GM04504 (cell line): ENCODE measurements around the gene CLDN20.
"Not testable (repeated sequence)": the region's sequence is repeated elsewhere in the genome, so short reads cannot be mapped to it uniquely, and the experiment has no call there.

Source experiments
- DNase-seq: peaks from one replicate; pipeline ENCODE4 v3.0.0-alpha.2; 2012; ENCODE audit warnings: low read depth

CLDN20 gene

DNA sequence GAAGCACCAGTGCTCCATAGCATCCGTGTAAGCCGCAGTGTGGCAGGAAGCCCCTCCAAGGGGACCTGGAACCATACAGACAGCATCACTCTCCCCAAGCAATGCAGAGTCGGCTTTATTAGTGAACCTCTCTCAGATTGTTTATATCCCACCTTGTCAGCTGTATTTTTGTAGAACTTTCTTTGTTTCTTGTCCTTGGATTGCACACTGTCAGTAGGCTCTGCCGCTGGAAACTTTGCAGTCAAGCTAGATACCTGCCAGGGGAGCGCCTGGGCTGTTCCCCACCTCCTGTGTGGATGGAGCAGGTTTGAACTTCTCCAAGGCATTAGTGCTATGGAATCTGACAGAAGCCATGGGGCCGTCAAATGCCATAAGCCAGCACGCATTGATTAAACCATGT, 18.6 kb upstream of the CLDN20 start:
- no peak for DNase-seq

DNA sequence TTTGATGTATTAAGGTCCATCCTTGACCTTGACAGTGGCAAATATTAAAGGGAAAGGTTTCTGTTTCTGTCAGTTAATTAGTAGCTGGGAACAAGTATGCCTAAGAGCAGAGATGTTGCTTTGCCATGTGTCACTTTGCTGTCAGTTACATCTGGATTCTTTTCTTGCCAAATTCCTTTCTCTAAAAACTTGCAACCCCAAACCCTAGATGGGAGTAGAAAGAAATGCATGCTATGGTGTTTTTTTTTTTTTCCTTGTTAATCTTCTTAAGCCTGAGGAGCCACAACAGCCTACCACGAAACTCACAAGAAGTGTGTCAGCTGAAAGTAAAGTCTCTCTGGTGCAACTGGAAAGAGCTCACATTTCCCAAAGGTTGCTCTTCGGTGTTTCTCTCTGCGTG, 18.0 kb upstream of the CLDN20 start:
- DNase-seq = no peak

DNA sequence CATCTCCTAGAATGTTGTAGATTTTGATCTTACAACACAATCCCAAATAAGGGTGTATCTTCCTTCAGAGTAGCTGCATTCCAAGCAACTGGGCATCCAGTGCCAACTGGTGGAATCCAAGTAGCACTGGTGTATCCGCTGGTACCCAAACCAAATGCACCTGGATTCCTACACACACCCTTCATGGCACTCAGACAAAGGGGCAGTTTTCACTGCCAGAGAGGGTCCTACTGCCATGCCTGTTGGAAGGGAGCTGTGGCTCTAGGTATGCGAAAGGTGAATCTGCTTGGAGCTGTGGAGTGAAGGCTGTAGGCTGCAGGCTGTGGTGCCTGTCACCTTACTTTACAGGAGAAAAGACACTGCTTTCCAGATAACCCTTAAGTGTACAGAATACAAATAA, 17.0 kb upstream of the CLDN20 start:
- no peak for DNase-seq

DNA sequence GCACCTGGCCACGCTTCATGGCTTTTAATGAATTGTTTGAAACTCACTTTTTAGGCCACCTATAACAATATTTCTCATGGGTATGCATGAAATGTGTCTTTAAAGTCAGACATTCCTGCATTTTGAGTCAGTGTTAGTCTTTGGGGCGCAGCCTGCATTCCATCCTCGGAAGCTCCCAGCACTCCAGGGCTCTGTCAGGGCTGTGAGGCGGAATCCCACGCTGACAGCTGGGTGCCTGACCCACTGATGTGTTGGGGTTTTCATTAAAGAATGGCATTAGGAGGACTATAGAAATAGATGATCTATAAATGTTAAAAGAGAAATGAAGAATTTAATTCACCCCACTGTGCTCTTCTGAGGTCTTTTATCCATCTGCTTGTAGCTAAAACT, 16.2 kb upstream of the CLDN20 start:
- no peak for DNase-seq

DNA sequence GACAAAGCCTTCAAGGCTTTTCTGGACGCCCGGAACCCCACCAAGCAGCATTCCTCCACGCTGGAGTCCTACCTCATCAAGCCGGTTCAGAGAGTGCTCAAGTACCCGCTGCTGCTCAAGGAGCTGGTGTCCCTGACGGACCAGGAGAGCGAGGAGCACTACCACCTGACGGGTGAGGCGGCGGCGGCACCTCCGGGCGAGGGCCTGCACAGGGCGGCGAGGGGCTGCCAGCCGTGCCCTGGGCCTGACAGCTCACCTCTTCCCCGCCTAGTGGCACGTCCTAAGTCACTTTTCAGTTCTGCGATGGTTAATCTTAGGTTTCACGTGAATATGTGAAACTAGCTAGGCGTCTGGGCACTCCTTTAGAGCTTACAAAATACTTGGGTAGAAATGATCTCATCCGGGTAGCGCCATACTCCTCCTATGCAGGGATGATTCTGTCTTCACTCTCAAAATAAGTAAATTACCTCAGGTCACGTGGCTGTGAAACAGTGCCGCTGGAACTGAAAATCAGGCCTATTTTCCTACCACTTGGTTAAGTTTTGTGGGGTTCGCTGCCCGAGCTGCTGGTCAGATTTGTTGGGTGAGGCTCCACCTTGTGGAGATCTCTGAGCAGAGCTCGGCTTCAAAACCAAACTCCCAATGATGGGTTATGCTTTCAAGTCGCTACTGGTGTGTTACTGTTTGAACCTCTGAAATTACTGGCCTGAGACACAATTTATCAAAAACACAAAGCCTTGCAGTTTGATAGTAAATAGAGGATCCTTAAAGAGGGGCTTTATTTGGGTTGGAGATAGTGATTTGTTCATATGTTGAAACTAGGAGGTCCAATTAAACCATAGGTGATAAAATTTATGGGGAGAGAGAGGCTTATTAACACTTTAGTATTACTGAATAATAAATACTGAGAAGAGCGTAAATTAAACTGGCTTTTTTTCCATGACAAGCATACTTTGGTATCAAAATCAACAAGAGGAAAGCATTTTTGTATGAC, 15.5 kb upstream of the CLDN20 start:
- no peak for DNase-seq

DNA sequence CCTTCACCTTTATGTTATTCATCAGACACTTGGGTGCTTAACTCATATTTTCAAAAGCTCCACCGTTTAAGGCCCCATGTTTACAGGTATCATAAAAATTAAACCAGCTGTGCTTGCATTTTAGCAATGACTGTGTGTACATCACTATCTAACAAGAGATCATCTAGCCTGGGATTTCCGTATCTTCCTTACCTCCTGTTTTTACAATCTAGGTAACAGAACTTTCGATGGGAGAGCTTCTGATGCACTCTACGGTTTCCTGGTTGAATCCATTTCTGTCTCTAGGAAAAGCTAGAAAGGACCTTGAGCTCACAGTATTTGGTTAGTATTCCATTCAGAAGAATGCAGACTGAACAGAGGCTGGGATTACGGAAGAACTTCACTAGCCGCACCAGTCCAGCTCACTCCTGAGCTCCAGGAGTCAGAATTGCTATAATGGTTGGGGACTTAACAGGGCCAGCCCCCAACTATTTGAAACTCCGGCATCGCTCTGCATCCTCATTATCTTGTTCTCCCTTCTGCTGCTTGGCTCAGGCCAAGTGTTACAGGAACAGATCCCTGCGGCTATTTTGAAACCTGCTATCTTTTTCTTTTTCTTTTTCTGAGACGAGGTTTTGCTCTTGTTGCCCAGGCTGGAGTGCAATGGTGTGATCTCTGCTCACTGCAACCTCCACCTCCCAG, 13.0 kb upstream of the CLDN20 start:
- no peak for DNase-seq

DNA sequence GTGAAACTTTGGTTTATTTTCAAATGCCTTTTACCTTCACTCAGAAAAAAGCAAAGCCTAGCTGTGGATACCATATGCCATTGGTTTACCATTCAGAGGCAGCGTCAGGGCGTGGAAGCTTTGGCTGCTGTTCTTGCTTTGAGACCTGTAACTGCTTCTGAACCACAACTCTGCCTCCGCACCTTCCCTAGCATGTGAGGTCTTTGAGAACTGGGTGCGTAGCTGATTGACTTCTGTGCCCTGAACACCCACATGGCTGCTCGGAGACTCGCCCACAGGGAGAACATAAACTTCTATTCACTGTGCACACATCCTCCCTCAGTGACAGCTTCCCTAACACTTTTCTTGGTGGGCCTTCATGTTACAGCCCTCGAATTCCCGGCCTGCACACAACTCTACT, 11.2 kb upstream of the CLDN20 start:
- DNase-seq = no peak

DNA sequence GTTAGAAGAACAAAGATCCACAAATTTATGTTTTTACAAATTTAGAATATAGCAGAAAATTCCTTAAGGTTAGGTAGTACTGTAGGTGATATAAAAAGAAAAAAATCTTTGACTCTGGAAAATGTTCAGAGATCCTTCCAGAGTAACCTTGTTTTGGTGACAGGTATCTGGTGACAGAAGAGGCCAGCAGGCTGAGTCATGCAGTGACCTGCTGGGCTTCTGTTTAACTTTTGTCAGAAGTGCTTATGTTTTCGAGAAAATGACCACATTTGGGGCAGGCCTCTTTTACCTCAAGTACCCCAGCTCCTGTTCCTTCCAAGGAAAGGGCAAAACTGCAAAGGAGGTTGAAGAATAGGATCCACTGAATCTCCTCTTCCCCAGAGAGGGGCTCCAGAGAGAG, 10.5 kb upstream of the CLDN20 start:
- no peak for DNase-seq

DNA sequence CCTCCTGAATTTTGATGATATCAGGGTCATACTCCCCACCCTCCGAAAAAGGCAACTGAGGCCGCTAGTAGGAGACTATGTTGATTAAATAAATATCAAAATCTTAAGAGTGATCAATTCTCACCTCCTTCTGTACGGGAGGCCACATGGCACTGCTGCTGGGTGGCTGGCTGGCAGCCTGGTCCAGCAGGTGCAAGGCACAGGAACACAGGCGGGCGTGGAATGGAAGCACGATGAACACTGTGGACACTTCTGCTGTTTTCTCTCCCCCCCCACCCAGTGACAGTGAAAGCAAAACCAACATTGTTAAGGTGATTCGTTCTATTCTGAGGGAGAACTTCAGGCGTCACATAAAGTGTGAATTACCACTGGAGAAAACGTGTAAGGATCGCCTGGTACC, 9.7 kb upstream of the CLDN20 start:
- no peak for DNase-seq

DNA sequence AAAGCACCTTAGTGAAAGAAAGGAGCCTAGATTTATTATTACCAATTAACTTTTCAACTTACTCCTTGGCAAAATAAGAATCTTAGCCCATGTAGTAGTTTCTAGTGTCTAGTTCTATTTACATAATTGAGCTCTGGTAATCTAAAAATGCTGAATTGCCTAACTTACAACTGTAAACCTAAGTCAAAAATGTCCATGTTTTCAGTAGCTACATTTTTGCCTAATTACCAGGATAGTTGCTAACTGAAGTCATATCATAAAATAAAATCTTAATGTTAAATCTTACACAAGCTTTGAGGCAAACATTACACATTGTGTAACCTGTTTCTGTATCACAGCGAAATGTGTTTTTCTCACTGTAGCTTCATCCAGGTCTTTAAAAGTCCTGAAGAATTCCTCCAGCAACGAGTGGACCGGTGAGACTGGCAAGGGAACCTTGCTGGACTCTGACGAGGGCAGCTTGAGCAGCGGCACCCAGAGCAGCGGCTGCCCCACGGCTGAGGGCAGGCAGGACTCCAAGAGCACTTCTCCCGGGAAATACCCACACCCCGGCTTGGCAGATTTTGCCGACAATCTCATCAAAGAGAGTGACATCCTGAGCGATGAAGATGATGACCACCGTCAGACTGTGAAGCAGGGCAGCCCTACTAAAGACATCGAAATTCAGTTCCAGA, 7.6 kb upstream of the CLDN20 start:
- no peak for DNase-seq

DNA sequence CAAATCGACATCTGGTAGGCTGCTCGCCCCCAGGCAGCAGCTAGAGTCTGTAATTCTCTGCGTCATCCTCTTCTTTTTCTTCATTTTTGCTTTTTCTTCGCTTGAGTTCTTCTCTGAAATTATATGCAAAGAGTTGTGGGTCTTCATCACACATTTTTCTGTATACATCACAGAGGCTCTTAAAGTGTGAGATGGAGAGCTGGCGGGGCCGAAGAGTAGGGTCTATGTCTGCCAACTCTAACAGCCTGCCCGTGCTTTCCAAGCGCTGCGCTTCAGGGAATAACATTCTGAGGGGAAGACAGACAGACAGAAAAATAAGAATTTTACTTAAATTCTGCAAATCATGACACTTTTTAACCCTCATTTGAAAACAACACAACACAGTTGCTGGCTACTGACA, 6.0 kb upstream of the CLDN20 start:
- DNase-seq = no peak

DNA sequence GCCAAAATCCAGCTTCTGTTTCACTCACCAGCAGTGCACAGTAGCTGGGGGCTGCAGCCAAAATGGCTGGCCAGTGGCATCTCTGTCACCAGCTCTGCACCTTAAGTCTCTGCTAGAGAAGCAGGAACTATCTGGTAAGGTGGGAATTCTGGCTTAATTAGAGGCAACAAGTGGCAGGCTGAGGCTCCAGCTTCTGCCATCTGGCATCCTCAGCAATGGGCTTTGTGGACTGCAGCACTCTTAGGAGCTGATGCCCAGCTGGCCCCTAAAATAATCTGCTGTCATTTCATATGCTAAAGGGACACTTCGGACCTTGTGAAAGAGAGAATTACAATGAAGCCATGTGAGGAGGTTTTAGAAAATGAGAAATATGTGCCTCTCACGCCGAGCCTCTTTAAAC, 4.6 kb upstream of the CLDN20 start:
- DNase-seq = no peak

DNA sequence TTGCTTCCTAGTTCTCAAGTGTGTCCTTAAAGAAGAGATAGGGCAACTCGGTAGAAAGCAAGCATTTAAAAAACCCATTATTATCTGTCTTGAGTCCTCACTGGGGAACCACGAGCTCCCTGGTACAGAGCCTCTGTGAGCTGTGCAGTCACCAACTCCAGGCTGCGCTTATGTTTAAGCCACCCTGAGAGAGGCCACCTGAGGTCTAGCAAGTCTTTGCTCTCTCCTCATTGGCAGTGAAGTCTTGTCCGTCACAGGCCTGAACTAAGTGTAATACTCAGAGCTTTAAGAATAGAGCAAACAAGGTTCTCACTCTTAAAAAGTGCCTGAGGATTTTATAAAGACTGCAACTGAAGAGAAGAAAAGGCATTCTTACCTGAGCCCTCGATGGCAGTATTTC, 3.9 kb upstream of the CLDN20 start:
- no peak for DNase-seq

DNA sequence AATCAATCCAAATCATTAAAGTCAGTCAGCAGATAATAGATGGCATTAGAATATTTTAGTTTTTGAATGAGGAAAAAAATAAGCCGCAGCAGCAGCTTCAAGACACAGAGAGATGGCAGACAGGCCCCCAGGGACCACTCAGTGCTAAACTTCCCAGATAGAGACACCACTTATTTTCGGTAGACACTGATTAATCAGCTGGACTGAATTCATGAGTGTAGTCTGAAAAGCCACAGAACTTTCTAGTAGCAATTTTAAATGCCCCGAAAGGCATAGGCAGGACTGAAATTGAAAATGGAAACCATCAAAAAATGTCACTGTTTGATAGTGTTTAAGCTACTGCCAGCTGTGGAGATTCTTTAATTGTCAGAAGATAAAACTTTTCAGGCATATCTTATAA, 3.1 kb upstream of the CLDN20 start:
- no peak for DNase-seq

DNA sequence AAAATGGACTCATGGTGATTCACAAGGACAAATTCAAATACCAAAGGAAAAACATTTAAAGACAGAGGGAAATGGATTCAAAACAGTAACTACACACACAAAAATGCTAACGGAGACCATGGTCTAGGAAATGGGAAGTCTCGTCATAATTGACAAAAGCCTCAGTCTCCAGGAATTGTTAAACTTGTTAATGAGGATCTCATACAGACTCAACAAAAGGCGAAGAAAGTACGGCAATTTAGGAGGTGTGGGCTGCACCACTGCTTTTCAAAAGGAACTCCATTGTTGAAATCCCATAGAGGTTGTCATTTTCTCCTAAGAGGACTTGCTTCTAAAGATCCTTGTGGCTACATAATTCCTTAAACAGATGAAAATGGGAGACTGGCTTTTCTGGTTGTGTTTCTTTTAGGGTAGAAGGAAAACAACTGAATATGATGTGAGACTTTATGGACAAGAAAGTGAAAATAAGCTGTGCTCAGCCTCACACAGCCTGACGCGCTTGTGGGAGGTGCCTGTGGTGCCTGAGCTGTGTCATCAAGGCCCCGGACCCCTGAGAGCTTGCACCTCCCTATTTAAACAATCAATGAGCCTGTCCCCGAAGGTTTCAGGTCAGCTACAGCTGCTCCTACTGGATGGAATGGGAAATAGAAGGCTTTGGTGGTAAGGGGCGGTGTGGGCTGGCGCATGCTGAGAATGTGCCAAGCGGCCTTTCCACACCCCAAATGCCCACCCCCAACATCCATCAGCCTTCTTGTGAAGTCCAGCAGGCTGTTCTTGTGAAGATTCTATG, 2.5 kb upstream of the CLDN20 start:
- no peak for DNase-seq

DNA sequence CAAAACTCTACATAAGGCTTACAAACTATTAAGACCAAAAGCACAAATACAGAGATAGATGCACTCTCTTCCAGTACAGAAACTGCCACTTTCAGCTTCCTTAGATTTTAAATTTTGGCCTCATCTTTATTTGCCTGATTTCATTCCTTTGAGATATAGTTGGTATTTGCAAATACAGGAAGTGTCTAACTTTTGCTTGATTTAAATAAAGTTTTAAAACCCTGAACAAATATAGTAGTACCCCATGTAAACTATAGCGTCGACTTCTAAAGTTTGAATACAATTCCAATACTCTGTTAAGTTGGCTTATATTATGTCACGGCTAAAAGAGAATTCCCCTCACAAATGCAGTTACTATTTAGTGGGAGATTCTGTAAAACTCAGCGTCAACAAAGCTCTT, 1.2 kb upstream of the CLDN20 start:
- DNase-seq = no peak

DNA sequence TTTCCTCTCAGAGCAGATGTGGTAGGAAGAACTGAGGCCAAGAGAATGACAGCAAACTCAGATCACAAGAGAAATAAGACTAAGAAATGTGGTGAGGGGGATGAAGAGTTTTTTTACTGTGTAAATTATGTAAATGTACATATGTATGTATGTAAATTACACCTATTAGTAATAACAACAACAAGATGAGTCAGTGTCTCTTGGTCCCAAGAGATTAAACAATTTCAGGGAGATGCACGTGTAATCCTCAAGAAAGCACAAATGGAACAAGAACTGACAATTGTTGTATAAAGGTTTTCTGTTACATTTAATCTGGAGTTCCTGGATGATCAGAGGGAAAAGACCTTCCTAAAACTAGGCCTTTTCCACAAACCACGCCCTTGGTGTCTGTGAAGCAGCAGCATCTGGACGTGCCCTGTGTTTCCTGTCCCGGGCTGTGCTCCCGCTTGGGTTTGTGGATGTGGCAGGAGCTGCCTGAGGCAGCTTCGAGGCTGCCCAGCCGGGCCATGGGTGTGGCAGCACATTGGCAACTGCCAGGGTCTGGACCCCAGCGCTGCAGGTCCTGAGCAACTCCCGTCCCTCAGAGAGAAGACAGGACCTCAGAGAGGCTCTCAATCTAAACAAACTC, 994 bp downstream of the CLDN20 start:
- DNase-seq = no peak

DNA sequence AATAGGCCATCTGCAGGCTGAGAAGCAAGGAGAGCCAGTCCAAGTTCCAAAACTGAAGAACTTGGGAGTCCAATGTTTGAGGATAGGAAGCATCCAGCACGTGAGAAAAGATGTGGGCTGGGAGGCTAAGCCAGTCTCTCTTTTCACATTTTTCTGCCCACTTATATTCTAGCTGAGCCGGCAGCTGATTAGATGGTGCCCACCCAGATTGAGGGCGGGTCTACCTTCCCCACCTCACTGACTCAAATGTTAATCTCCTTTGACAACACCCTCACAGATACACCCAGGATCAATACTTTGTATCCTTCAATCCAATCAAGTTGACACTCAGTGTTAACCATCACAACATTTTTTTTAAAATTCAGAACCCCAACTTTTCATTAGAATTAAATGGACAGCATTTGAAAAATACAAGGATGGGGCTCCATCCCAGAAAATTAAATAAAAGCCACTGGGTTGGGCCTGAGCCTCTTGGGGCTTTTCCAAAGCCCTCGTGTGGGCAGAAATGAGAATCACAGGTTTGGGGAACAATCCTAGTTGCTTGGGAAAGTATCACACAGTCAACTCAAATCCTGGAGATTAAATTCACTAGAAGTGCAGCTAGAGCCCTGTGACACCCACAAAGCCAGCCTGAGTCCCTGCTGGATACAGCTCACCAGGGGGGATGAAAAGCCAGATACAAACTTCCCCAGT, 2.2 kb downstream of the CLDN20 start:
- DNase-seq = no peak

DNA sequence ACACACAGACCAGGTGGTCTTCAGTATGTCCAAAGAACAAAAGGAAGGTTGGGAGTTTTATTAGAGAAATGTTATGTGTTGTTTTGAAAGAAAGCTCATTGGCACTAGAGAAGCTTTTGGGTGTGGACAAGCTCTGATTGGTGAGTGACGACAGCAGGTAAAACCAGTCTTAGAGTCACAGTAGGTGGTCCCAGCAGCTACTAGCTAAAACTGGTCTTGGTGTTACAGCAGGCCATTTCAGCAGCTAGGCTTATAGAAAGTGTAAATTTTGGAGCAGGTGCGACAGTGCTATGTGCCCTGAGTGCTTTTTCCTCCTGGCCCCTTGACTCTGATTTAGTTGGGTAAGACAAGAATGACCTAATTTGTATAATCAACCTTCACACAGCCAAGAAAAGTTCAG, 3.6 kb downstream of the CLDN20 start:
- no peak for DNase-seq

DNA sequence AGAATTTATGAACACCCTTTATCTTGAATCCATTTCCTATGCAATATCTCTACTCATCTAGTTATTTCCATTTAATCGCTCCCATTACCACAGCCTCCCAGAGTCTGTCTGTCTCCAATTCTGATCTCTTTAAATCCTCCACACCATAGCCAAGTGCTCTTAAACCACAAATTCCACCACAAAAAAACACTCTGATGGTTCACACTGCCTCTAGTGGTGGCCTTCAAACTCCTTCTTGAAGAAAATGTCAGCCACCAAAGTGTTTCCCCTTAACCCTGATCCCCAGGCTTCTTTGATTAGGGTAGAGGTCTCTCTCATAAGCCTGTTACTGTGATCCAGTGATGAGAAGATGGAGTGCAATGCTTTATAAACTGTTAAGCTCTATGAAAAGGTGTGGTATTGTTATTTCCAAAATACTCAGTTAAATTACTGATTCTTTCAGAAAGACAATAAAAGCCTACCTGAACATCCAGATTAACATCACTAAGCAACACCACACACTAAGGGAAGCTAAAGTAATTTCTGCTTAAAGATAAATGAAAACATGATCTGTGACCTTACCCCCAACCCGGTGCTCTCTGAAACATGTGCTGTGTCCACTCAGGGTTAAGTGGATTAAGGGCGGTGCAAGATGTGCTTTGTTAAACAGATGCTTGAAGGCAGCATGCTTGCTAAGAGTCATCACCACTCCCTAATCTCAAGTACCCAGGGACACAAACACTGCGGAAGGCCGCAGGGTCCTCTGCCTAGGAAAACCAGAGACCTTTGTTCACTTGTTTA, 4.5 kb downstream of the CLDN20 start:
- DNase-seq = not testable (repeated sequence)
